Activated naive CD8-positive, alpha-beta T cell treated with anti-CD3 and anti-CD28 coated beads for 36 hours (primary cell): Measurements from ENCODE around the gene RANBP3. TPM values are rescaled to one million over a fixed set of nuclear protein-coding genes. Genes with fewer than 3 reads are reported as not detected.

Experiments
- DNase-seq: peaks from one replicate; pipeline ENCODE4 v3.0.0; 2021
- H3K27ac Mint-ChIP-seq: one replicate; pipeline ENCODE4 v1.8.0; 2022; ENCODE audit warnings: mild to moderate bottlenecking, moderate library complexity, mixed read lengths
- H3K27me3 Mint-ChIP-seq: one replicate; pipeline ENCODE4 v1.8.0; 2022; ENCODE audit warnings: mild to moderate bottlenecking, mixed read lengths
- H3K36me3 Mint-ChIP-seq: one replicate; pipeline ENCODE4 v1.8.0; 2021; ENCODE audit warnings: mild to moderate bottlenecking, mixed read lengths
- H3K4me1 Mint-ChIP-seq: one replicate; pipeline ENCODE4 v1.8.0; 2021; ENCODE audit warnings: mixed read lengths
- H3K4me3 Mint-ChIP-seq: one replicate; pipeline ENCODE4 v1.8.0; 2022; ENCODE audit warnings: mild to moderate bottlenecking, moderate library complexity, mixed read lengths
- H3K9me3 Mint-ChIP-seq: one replicate; pipeline ENCODE4 v1.8.0; 2022; ENCODE audit warnings: mixed read lengths
- total RNA-seq, 2 experiments: library from RNA; stranded (reverse); gene quantifications; one replicate each; pipeline ENCODE4 v1.2.3, GENCODE V29; 2021

The RANBP3 gene
- total RNA-seq, 2 experiments from 2014 or later = 94.0 to 109 TPM

- Mint-ChIP-seq H3K4me1 (peaks cover 2% of the 10 kb centered on the region), H3K36me3 (peaks cover 4% of the 10 kb centered on the region), H3K27ac (no peak overlapping the region), H3K9me3 (no peaks in the 10 kb centered on the region), H3K27me3 (no peaks in the 10 kb centered on the region), H3K4me3 (no peak overlapping the region)
- no peak for DNase-seq
These were observed 51.1 kb downstream of the RANBP3 start for GRCh38 chr19:5926641-5927440.

GRCh38 chr19:5925830-5926427 lies 52.0 kb downstream of the RANBP3 start:
- H3K36me3 Mint-ChIP-seq = peaks cover 4% of the 10 kb centered on the region
- no peak for DNase-seq
- no peak overlapping the region for H3K4me3 Mint-ChIP-seq
- H3K9me3 Mint-ChIP-seq = no peaks in the 10 kb centered on the region
- H3K4me1 Mint-ChIP-seq = peaks cover 4% of the 10 kb centered on the region
- no peak overlapping the region for H3K27ac Mint-ChIP-seq
- H3K27me3 Mint-ChIP-seq = no peaks in the 10 kb centered on the region

GRCh38 chr19:5923356-5923755 lies 54.6 kb downstream of the RANBP3 start:
- Mint-ChIP-seq H3K9me3 (no peaks in the 10 kb centered on the region), H3K4me3 (no peak overlapping the region), H3K4me1 (peaks cover 4% of the 10 kb centered on the region), H3K27me3 (no peaks in the 10 kb centered on the region), H3K36me3 (peaks cover 13% of the 10 kb centered on the region), H3K27ac (no peak overlapping the region)
- DNase-seq = no peak

GRCh38 chr19:5922161-5922545 lies 55.8 kb downstream of the RANBP3 start:
- no peak for DNase-seq
- Mint-ChIP-seq H3K27ac (no peak overlapping the region), H3K27me3 (no peaks in the 10 kb centered on the region), H3K9me3 (no peaks in the 10 kb centered on the region), H3K4me1 (peaks cover 4% of the 10 kb centered on the region), H3K4me3 (no peak overlapping the region), H3K36me3 (peaks cover 13% of the 10 kb centered on the region)

GRCh38 chr19:5921516-5922160 lies 56.3 kb downstream of the RANBP3 start:
- H3K27ac Mint-ChIP-seq = no peak overlapping the region
- H3K27me3 Mint-ChIP-seq = no peaks in the 10 kb centered on the region
- H3K4me3 Mint-ChIP-seq = no peak overlapping the region
- H3K36me3 Mint-ChIP-seq = peaks cover 13% of the 10 kb centered on the region
- no peaks in the 10 kb centered on the region for H3K9me3 Mint-ChIP-seq
- DNase-seq = no peak
- peaks cover 4% of the 10 kb centered on the region for H3K4me1 Mint-ChIP-seq

GRCh38 chr19:5918463-5919079 lies 59.4 kb downstream of the RANBP3 start:
- Mint-ChIP-seq H3K27ac (no peak overlapping the region), H3K27me3 (no peaks in the 10 kb centered on the region), H3K9me3 (no peaks in the 10 kb centered on the region), H3K4me1 (peaks cover 4% of the 10 kb centered on the region), H3K36me3 (peaks cover 12% of the 10 kb centered on the region), H3K4me3 (no peak overlapping the region)
- no peak for DNase-seq

- no peak overlapping the region for H3K27ac Mint-ChIP-seq
- H3K4me1 Mint-ChIP-seq = peaks cover 4% of the 10 kb centered on the region
- no peaks in the 10 kb centered on the region for H3K27me3 Mint-ChIP-seq
- peaks cover 9% of the 10 kb centered on the region for H3K36me3 Mint-ChIP-seq
- DNase-seq = no peak
- H3K4me3 Mint-ChIP-seq = no peak overlapping the region
- H3K9me3 Mint-ChIP-seq = no peaks in the 10 kb centered on the region
These were observed 60.4 kb downstream of the RANBP3 start for GRCh38 chr19:5917431-5918107.

- H3K9me3 Mint-ChIP-seq = no peaks in the 10 kb centered on the region
- peaks cover 9% of the 10 kb centered on the region for H3K36me3 Mint-ChIP-seq
- no peak overlapping the region for H3K4me3 Mint-ChIP-seq
- no peaks in the 10 kb centered on the region for H3K27me3 Mint-ChIP-seq
- no peak for DNase-seq
- no peak overlapping the region for H3K27ac Mint-ChIP-seq
- no peaks in the 10 kb centered on the region for H3K4me1 Mint-ChIP-seq
These were observed 61.7 kb downstream of the RANBP3 start for GRCh38 chr19:5916181-5916708.

- no peak overlapping the region for H3K27ac Mint-ChIP-seq
- H3K4me1 Mint-ChIP-seq = no peaks in the 10 kb centered on the region
- H3K9me3 Mint-ChIP-seq = no peaks in the 10 kb centered on the region
- H3K4me3 Mint-ChIP-seq = no peak overlapping the region
- no peak for DNase-seq
- no peaks in the 10 kb centered on the region for H3K27me3 Mint-ChIP-seq
- peaks cover 9% of the 10 kb centered on the region for H3K36me3 Mint-ChIP-seq
These were observed 62.2 kb downstream of the RANBP3 start for GRCh38 chr19:5915782-5916165.

- Mint-ChIP-seq H3K4me3 (no peak overlapping the region), H3K9me3 (no peaks in the 10 kb centered on the region), H3K36me3 (peaks cover 9% of the 10 kb centered on the region), H3K27ac (no peak overlapping the region), H3K27me3 (no peaks in the 10 kb centered on the region), H3K4me1 (no peaks in the 10 kb centered on the region)
- DNase-seq = no peak
These were observed 62.8 kb downstream of the RANBP3 start for GRCh38 chr19:5914946-5915781.

- H3K4me1 Mint-ChIP-seq = no peaks in the 10 kb centered on the region
- H3K4me3 Mint-ChIP-seq = no peak overlapping the region
- H3K9me3 Mint-ChIP-seq = no peaks in the 10 kb centered on the region
- H3K27ac Mint-ChIP-seq = no peak overlapping the region
- H3K27me3 Mint-ChIP-seq = no peaks in the 10 kb centered on the region
- peaks cover 7% of the 10 kb centered on the region for H3K36me3 Mint-ChIP-seq
- DNase-seq = no peak
These were observed 63.6 kb downstream of the RANBP3 start for GRCh38 chr19:5914358-5914774.

GRCh38 chr19:5913739-5914357 lies 64.1 kb downstream of the RANBP3 start, which contains the start of gene CAPS:
Gene CAPS (plus strand): TSS chr19:5914254. CDS start chr19:5914407, 153 bp downstream.
- no peaks in the 10 kb centered on the region for H3K4me1 Mint-ChIP-seq
- no peaks in the 10 kb centered on the region for H3K9me3 Mint-ChIP-seq
- DNase-seq = no peak
- no peaks in the 10 kb centered on the region for H3K27me3 Mint-ChIP-seq
- peaks cover 2% of the 10 kb centered on the region for H3K36me3 Mint-ChIP-seq
- no peak within 1 kb of the TSS for H3K4me3 Mint-ChIP-seq
- no peak within 1 kb of the TSS for H3K27ac Mint-ChIP-seq

- Mint-ChIP-seq H3K36me3 (peaks cover 6% of the 10 kb centered on the region), H3K27ac (no peak overlapping the region), H3K4me1 (peaks cover 12% of the 10 kb centered on the region), H3K27me3 (no peaks in the 10 kb centered on the region), H3K4me3 (no peak overlapping the region), H3K9me3 (no peaks in the 10 kb centered on the region)
- no peak for DNase-seq
These were observed 66.6 kb downstream of the RANBP3 start for GRCh38 chr19:5911366-5911765.

GRCh38 chr19:5910638-5910907 lies 67.4 kb downstream of the RANBP3 start:
- Mint-ChIP-seq H3K4me3 (no peak overlapping the region), H3K36me3 (peaks cover 6% of the 10 kb centered on the region), H3K9me3 (no peaks in the 10 kb centered on the region), H3K27me3 (no peaks in the 10 kb centered on the region), H3K4me1 (peaks cover 12% of the 10 kb centered on the region), H3K27ac (no peak overlapping the region)
- no peak for DNase-seq
